Urinary bladder (tissue), 4 donors: ENCODE measurements around the gene ANKS1A. TPM values are rescaled to one million over a fixed set of nuclear protein-coding genes. Genes with fewer than 3 reads are reported as not detected.

ENCODE experiments used
- DNase-seq: peaks from one replicate; pipeline ENCODE4 v3.0.0-alpha.2; 2015; ENCODE audit errors: extremely low spot score
- H3K27ac ChIP-seq: one replicate; pipeline ENCODE4 v1.5.1; 2013; ENCODE audit warnings: low read depth, mild to moderate bottlenecking, moderate library complexity
- H3K36me3 ChIP-seq: one replicate; pipeline ENCODE4 v1.6.1; 2013; ENCODE audit warnings: mild to moderate bottlenecking, moderate library complexity; ENCODE audit not compliant: insufficient read depth
- H3K4me1 ChIP-seq: one replicate; pipeline ENCODE4 v1.6.1; 2013; ENCODE audit warnings: mild to moderate bottlenecking, moderate library complexity; ENCODE audit not compliant: insufficient read depth
- H3K4me3 ChIP-seq: one replicate; pipeline ENCODE4 v1.5.1; 2013; ENCODE audit warnings: low read depth, low read length
- WGBS: extraction: QIAGEN DNeasy Blood & Tissue Kit; methylation state at CpG from one replicate; pipeline ENCODE4 v1.1.7; 2013; 5-methylcytosine and 5-hydroxymethylcytosine counted together
- polyA plus RNA-seq: library from polyadenylated mRNA; stranded (reverse); fragments of 200-250 nt; gene quantifications from one replicate; pipeline ENCODE4 v1.2.3, GENCODE V29; 2013
- total RNA-seq: library from RNA; depleted of rRNA; stranded (reverse); fragments of >200 nt; gene quantifications from one replicate; pipeline ENCODE4 v1.2.3, GENCODE V29; 2014
- donor health status: healthy with polysubstance abuse.
- donor health status: healthy.

ANKS1A gene
- total and polyA plus RNA-seq, 2 donors: 21.9 to 38.0 TPM

GRCh38 chr6:34938268-34938667 lies 49.2 kb downstream of the ANKS1A start:
- H3K4me1 ChIP-seq: no peaks in the 10 kb centered on the region
- DNase-seq: no peak
- no peaks in the 10 kb centered on the region for H3K36me3 ChIP-seq
- WGBS: 80% methylated on average over 3 of the region's 3 CpGs
- no peak overlapping the region for H3K4me3 ChIP-seq
- no peak overlapping the region for H3K27ac ChIP-seq

GRCh38 chr6:34940030-34940434 lies 51.0 kb downstream of the ANKS1A start:
- no peak overlapping the region for H3K4me3 ChIP-seq
- no peaks in the 10 kb centered on the region for H3K36me3 ChIP-seq
- WGBS: 53% methylated on average over 4 of the region's 4 CpGs
- no peak overlapping the region for H3K27ac ChIP-seq
- DNase-seq: no peak
- no peaks in the 10 kb centered on the region for H3K4me1 ChIP-seq

- Histone ChIP-seq H3K27ac (no peak overlapping the region), H3K4me3 (no peak overlapping the region), H3K36me3 (no peaks in the 10 kb centered on the region), H3K4me1 (no peaks in the 10 kb centered on the region)
- no peak for DNase-seq
- WGBS: 98% methylated on average over 4 of the region's 4 CpGs
Measured at GRCh38 chr6:34941421-34941820, 52.4 kb downstream of the ANKS1A start.

GRCh38 chr6:34945317-34945716 lies 56.3 kb downstream of the ANKS1A start:
- 100% methylated on average over 1 of the region's 1 CpG for WGBS
- DNase-seq: no peak
- Histone ChIP-seq H3K4me1 (no peaks in the 10 kb centered on the region), H3K27ac (no peak overlapping the region), H3K4me3 (no peak overlapping the region), H3K36me3 (no peaks in the 10 kb centered on the region)

- Histone ChIP-seq H3K4me1 (no peaks in the 10 kb centered on the region), H3K36me3 (no peaks in the 10 kb centered on the region), H3K4me3 (no peak overlapping the region), H3K27ac (no peak overlapping the region)
- WGBS: 99% methylated on average over 1 of the region's 1 CpG
- no peak for DNase-seq
Measured at GRCh38 chr6:34947561-34947960, 58.5 kb downstream of the ANKS1A start.

- Histone ChIP-seq H3K27ac (no peak overlapping the region), H3K4me1 (no peaks in the 10 kb centered on the region), H3K36me3 (no peaks in the 10 kb centered on the region), H3K4me3 (no peak overlapping the region)
- 94% methylated on average over 3 of the region's 3 CpGs for WGBS
- DNase-seq: no peak
Measured at GRCh38 chr6:34949636-34950035, 60.6 kb downstream of the ANKS1A start.

GRCh38 chr6:34950849-34951248 lies 61.8 kb downstream of the ANKS1A start:
- no peak overlapping the region for H3K4me3 ChIP-seq
- no peaks in the 10 kb centered on the region for H3K36me3 ChIP-seq
- DNase-seq: no peak
- no peak overlapping the region for H3K27ac ChIP-seq
- H3K4me1 ChIP-seq: no peaks in the 10 kb centered on the region
- WGBS: 91% methylated on average over 5 of the region's 5 CpGs

GRCh38 chr6:34951731-34952130 lies 62.7 kb downstream of the ANKS1A start:
- Histone ChIP-seq H3K36me3 (no peaks in the 10 kb centered on the region), H3K4me3 (no peak overlapping the region), H3K4me1 (no peaks in the 10 kb centered on the region), H3K27ac (no peak overlapping the region)
- DNase-seq: no peak
- 95% methylated on average over 4 of the region's 4 CpGs for WGBS

GRCh38 chr6:34953061-34954025 lies 64.3 kb downstream of the ANKS1A start:
- Histone ChIP-seq H3K4me1 (no peaks in the 10 kb centered on the region), H3K36me3 (no peaks in the 10 kb centered on the region), H3K27ac (no peak overlapping the region), H3K4me3 (no peak overlapping the region)
- WGBS: 84% methylated on average over 2 of the region's 2 CpGs
- peak; percentile 47 for DNase-seq

GRCh38 chr6:34955442-34955841 lies 66.4 kb downstream of the ANKS1A start:
- no peak overlapping the region for H3K4me3 ChIP-seq
- H3K4me1 ChIP-seq: no peaks in the 10 kb centered on the region
- no peak overlapping the region for H3K27ac ChIP-seq
- WGBS: 75% methylated on average over 3 of the region's 3 CpGs
- no peaks in the 10 kb centered on the region for H3K36me3 ChIP-seq
- no peak for DNase-seq

GRCh38 chr6:34957231-34957783 lies 68.3 kb downstream of the ANKS1A start:
- Histone ChIP-seq H3K27ac (no peak overlapping the region), H3K36me3 (no peaks in the 10 kb centered on the region), H3K4me3 (no peak overlapping the region), H3K4me1 (no peaks in the 10 kb centered on the region)
- 26% methylated on average over 2 of the region's 2 CpGs for WGBS
- DNase-seq: peak; percentile 66

GRCh38 chr6:34958734-34959133 lies 69.7 kb downstream of the ANKS1A start:
- no peak overlapping the region for H3K27ac ChIP-seq
- 82% methylated on average over 2 of the region's 2 CpGs for WGBS
- H3K4me1 ChIP-seq: no peaks in the 10 kb centered on the region
- H3K36me3 ChIP-seq: no peaks in the 10 kb centered on the region
- no peak for DNase-seq
- H3K4me3 ChIP-seq: no peak overlapping the region

- no peaks in the 10 kb centered on the region for H3K4me1 ChIP-seq
- DNase-seq: no peak
Measured at GRCh38 chr6:34959224-34959623, 70.2 kb downstream of the ANKS1A start.

GRCh38 chr6:34961082-34961481 lies 72.0 kb downstream of the ANKS1A start:
- WGBS: 57% methylated on average over 2 of the region's 2 CpGs
- H3K36me3 ChIP-seq: no peaks in the 10 kb centered on the region
- no peak overlapping the region for H3K4me3 ChIP-seq
- no peaks in the 10 kb centered on the region for H3K4me1 ChIP-seq
- DNase-seq: no peak
- no peak overlapping the region for H3K27ac ChIP-seq

More at GRCh38 chr6:34959224-34959623, 70.2 kb downstream of the ANKS1A start:
- Histone ChIP-seq H3K27ac (no peak overlapping the region), H3K4me3 (no peak overlapping the region), H3K36me3 (no peaks in the 10 kb centered on the region)
